Measurements from ENCODE around the gene USP25. TPM values are rescaled to one million over a fixed set of nuclear protein-coding genes. Genes with fewer than 3 reads are reported as not detected.

Gene USP25
- total RNA-seq, 3 donors from 2014 or later: 28.3 to 31.1 (median 28.4) TPM

DNA sequence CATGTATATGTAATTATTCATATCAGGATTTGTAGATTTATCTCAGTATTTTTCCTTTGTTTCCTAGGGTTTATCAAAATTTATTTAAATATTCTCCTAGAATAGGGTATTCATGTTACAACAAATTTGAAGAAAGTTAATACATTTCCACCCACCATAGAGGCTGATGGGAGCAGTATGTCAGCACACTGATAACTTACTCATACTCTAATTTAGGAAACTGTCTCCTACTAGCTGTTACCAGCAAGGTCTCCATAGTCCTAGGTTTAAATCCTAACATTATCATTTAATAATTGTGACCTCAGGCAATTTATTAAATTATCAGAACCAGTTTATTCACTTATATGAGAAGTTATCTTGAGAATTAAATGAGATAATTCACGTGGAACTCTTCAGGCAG, 127.0 kb downstream of the USP25 start:
- no peak for ATAC-seq
- no peaks in the 10 kb centered on the region for H3K9me3 Mint-ChIP-seq
- peaks cover 15% of the 10 kb centered on the region for H3K4me1 Mint-ChIP-seq (ENCODE audit: low read depth)
- no peak overlapping the region for H3K4me3 Mint-ChIP-seq
- H3K27me3 Mint-ChIP-seq (ENCODE audit: low read depth): no peaks in the 10 kb centered on the region
- no peak for DNase-seq
- peaks cover 22% of the 10 kb centered on the region for H3K36me3 Mint-ChIP-seq (ENCODE audit: insufficient read depth)

DNA sequence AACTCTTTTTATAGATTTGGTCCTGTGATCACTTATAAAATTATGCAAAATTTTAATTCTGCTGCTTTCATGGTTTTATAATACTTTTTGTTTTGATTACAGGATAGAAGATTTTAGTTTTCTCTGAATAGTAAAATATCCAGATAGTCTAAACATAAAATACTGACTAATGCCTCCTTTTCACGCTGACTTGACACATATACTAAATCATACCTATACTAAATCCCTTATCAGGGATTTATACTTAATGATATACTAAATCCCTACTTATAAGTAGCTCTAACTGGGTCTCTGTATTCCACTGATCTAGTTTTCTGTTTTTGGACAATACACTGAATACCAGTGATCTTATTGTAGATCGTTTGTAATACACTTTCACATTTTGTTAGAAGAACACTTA, 128.0 kb downstream of the USP25 start:
- Mint-ChIP-seq H3K4me1 (ENCODE audit: low read depth) (peaks cover 15% of the 10 kb centered on the region), H3K9me3 (no peaks in the 10 kb centered on the region), H3K4me3 (no peak overlapping the region), H3K36me3 (ENCODE audit: insufficient read depth) (peaks cover 22% of the 10 kb centered on the region), H3K27me3 (ENCODE audit: low read depth) (no peaks in the 10 kb centered on the region)
- no peak for DNase-seq
- ATAC-seq: no peak

DNA sequence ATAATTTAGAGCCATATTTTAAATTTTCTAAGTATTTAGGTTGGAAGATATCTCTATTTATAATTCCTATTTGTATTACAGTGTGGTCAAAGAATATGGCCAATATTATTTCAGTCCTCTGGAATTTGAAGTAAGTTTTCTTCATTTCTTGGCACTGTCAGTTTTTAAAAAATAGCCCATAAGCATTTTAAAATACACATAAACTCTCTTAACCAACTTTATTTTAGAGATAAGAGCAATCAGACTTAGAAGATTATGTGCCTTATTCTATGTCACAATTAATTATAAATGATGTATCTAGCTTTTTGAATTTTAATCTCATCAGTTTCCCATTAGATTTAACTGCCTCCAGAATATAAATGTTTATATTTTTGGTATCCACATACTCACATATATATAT, 130.8 kb downstream of the USP25 start:
- H3K36me3 Mint-ChIP-seq (ENCODE audit: insufficient read depth): peaks cover 12% of the 10 kb centered on the region
- no peak for DNase-seq
- H3K27me3 Mint-ChIP-seq (ENCODE audit: low read depth): no peaks in the 10 kb centered on the region
- H3K4me1 Mint-ChIP-seq (ENCODE audit: low read depth): peaks cover 12% of the 10 kb centered on the region
- no peaks in the 10 kb centered on the region for H3K9me3 Mint-ChIP-seq
- no peak for ATAC-seq
- no peak overlapping the region for H3K4me3 Mint-ChIP-seq

- H3K4me3 Mint-ChIP-seq: no peak overlapping the region
- H3K27me3 Mint-ChIP-seq (ENCODE audit: low read depth): no peaks in the 10 kb centered on the region
- peaks cover 29% of the 10 kb centered on the region for H3K36me3 Mint-ChIP-seq (ENCODE audit: insufficient read depth)
- no peak for DNase-seq
- ATAC-seq: no peak
- H3K4me1 Mint-ChIP-seq (ENCODE audit: low read depth): no peaks in the 10 kb centered on the region
- H3K9me3 Mint-ChIP-seq: no peaks in the 10 kb centered on the region
These were observed 139.2 kb downstream of the USP25 start for GRCh38 chr21:15868940-15869339.

GRCh38 chr21:15870819-15871218, 141.0 kb downstream of the USP25 start:
- Mint-ChIP-seq H3K9me3 (no peaks in the 10 kb centered on the region), H3K27me3 (ENCODE audit: low read depth) (no peaks in the 10 kb centered on the region), H3K4me1 (ENCODE audit: low read depth) (no peaks in the 10 kb centered on the region), H3K4me3 (no peak overlapping the region), H3K36me3 (ENCODE audit: insufficient read depth) (peaks cover 37% of the 10 kb centered on the region)
- no peak for ATAC-seq
- no peak for DNase-seq

DNA sequence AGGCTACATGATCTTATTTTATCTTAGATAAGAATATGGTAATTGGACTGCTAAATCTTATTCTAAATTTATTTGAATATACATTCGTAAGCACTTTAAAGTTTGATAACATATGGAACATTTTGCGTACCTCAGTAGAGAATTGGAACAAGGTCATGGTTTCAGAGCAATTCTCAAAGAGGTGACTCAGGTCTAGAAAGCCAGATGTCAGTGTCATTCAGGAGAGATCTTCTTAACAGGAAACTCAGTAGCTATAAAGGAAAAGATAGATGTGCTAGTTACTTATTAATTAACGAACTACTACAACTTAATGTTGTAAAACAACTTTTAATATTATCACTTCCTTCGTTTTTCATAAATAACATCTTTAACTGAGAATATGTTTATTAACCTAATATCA, 142.5 kb downstream of the USP25 start:
- no peak for ATAC-seq
- H3K4me1 Mint-ChIP-seq (ENCODE audit: low read depth): no peaks in the 10 kb centered on the region
- no peaks in the 10 kb centered on the region for H3K27me3 Mint-ChIP-seq (ENCODE audit: low read depth)
- no peak overlapping the region for H3K4me3 Mint-ChIP-seq
- peaks cover 40% of the 10 kb centered on the region for H3K36me3 Mint-ChIP-seq (ENCODE audit: insufficient read depth)
- H3K9me3 Mint-ChIP-seq: no peaks in the 10 kb centered on the region
- DNase-seq: no peak

GRCh38 chr21:15874615-15875014, 144.8 kb downstream of the USP25 start:
- H3K27me3 Mint-ChIP-seq (ENCODE audit: low read depth): no peaks in the 10 kb centered on the region
- DNase-seq: no peak
- peaks cover 36% of the 10 kb centered on the region for H3K36me3 Mint-ChIP-seq (ENCODE audit: insufficient read depth)
- no peaks in the 10 kb centered on the region for H3K9me3 Mint-ChIP-seq
- H3K4me3 Mint-ChIP-seq: no peak overlapping the region
- ATAC-seq: no peak
- no peaks in the 10 kb centered on the region for H3K4me1 Mint-ChIP-seq (ENCODE audit: low read depth)

GRCh38 chr21:15875286-15875685, 145.5 kb downstream of the USP25 start:
- no peak overlapping the region for H3K4me3 Mint-ChIP-seq
- H3K27me3 Mint-ChIP-seq (ENCODE audit: low read depth): no peaks in the 10 kb centered on the region
- ATAC-seq (no peak), DNase-seq (no peak)
- peaks cover 38% of the 10 kb centered on the region for H3K36me3 Mint-ChIP-seq (ENCODE audit: insufficient read depth)
- no peaks in the 10 kb centered on the region for H3K4me1 Mint-ChIP-seq (ENCODE audit: low read depth)
- no peaks in the 10 kb centered on the region for H3K9me3 Mint-ChIP-seq

GRCh38 chr21:15893902-15894301, 164.1 kb downstream of the USP25 start:
- ATAC-seq: no peak
- H3K36me3 Mint-ChIP-seq (ENCODE audit: insufficient read depth): no peaks in the 10 kb centered on the region
- no peaks in the 10 kb centered on the region for H3K4me1 Mint-ChIP-seq (ENCODE audit: low read depth)
- no peaks in the 10 kb centered on the region for H3K9me3 Mint-ChIP-seq
- H3K27me3 Mint-ChIP-seq (ENCODE audit: low read depth): peaks cover 2% of the 10 kb centered on the region
- H3K4me3 Mint-ChIP-seq: no peak overlapping the region
- DNase-seq: no peak

DNA sequence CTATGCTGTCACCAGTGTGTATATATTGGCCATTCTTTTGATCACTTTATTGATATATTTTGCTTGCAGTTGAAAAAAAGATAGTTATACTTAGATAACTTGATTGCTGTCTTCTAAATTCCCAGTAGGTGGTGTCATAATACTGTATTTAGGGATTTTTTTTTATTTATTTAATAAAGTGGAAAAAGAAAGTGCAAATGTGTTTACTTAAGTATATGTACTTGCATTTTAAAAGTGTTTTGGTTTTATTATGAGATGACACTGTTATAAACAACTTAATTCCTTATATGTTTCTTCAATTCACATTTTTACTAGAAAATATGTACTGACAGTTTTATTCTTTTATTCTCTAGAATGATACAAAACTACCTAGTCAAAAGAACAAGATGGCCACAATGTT, 164.8 kb downstream of the USP25 start:
- H3K4me3 Mint-ChIP-seq: no peak overlapping the region
- H3K4me1 Mint-ChIP-seq (ENCODE audit: low read depth): no peaks in the 10 kb centered on the region
- ATAC-seq (no peak), DNase-seq (no peak)
- H3K36me3 Mint-ChIP-seq (ENCODE audit: insufficient read depth): no peaks in the 10 kb centered on the region
- peaks cover 2% of the 10 kb centered on the region for H3K27me3 Mint-ChIP-seq (ENCODE audit: low read depth)
- peaks cover 6% of the 10 kb centered on the region for H3K9me3 Mint-ChIP-seq

DNA sequence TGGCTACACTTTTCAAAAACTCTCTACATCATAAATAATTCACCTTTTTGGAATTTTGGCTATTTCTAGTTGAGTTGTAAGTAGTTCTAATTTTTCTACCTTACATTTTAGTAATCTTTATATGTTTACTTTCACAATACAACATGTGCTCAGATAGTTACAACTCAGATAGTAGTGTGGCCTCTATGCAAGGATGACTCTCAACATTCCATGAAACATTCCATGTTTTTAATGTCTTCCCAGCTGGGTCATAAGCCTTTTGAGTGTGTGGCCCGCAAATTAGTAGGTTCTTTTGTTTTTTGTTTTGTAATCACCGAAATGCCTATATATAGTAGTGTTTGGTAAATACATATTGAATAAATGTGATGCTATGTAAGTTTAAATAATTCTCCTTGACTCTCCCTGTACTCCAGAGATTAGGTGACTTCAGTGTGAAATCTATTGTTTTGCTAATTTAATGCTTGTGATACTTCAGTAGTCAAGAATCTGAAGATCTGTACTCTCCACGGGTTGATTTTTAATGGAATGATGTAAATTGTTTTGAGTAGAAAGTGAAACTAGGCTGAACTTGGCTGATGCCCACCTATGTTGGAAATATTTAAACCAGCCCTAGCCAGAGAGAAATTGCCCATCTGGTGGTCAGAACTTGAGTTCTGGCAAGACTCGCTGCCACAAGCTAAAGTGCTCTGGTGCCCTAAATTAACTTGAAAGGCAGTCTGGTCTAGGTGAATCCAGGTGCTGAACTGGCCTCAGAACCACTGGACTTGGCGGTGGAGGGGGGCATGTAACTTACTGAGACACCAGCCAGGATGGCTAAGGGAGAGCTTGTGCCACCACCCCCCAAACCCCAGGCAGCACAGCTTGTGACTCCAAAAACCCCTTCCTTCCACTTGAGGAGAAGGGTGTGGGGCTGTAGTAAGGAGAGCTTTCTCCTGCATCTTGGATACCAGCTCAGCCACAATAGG, 165.6 kb downstream of the USP25 start:
- DNase-seq: no peak
- Mint-ChIP-seq H3K4me3 (no peak overlapping the region), H3K9me3 (peaks cover 14% of the 10 kb centered on the region), H3K27me3 (ENCODE audit: low read depth) (peaks cover 2% of the 10 kb centered on the region), H3K4me1 (ENCODE audit: low read depth) (no peaks in the 10 kb centered on the region), H3K36me3 (ENCODE audit: insufficient read depth) (no peaks in the 10 kb centered on the region)
- ATAC-seq: no peak

GRCh38 chr21:15896501-15896900, 166.7 kb downstream of the USP25 start:
- no peak for ATAC-seq
- Mint-ChIP-seq H3K4me1 (ENCODE audit: low read depth) (no peaks in the 10 kb centered on the region), H3K9me3 (peaks cover 25% of the 10 kb centered on the region), H3K36me3 (ENCODE audit: insufficient read depth) (no peaks in the 10 kb centered on the region), H3K4me3 (no peak overlapping the region), H3K27me3 (ENCODE audit: low read depth) (peaks cover 2% of the 10 kb centered on the region)
- DNase-seq: no peak

GRCh38 chr21:15904389-15904788, 174.6 kb downstream of the USP25 start:
- H3K27me3 Mint-ChIP-seq (ENCODE audit: low read depth): no peaks in the 10 kb centered on the region
- H3K9me3 Mint-ChIP-seq: peaks cover 51% of the 10 kb centered on the region
- ATAC-seq (no peak), DNase-seq (no peak)
- H3K4me1 Mint-ChIP-seq (ENCODE audit: low read depth): no peaks in the 10 kb centered on the region
- H3K4me3 Mint-ChIP-seq: no peak overlapping the region
- H3K36me3 Mint-ChIP-seq (ENCODE audit: insufficient read depth): no peaks in the 10 kb centered on the region

GRCh38 chr21:15908187-15908586, 178.4 kb downstream of the USP25 start:
- Mint-ChIP-seq H3K27me3 (ENCODE audit: low read depth) (no peaks in the 10 kb centered on the region), H3K36me3 (ENCODE audit: insufficient read depth) (no peaks in the 10 kb centered on the region), H3K9me3 (peaks cover 19% of the 10 kb centered on the region), H3K4me3 (no peak overlapping the region), H3K4me1 (ENCODE audit: low read depth) (no peaks in the 10 kb centered on the region)
- ATAC-seq (no peak), DNase-seq (no peak)

DNA sequence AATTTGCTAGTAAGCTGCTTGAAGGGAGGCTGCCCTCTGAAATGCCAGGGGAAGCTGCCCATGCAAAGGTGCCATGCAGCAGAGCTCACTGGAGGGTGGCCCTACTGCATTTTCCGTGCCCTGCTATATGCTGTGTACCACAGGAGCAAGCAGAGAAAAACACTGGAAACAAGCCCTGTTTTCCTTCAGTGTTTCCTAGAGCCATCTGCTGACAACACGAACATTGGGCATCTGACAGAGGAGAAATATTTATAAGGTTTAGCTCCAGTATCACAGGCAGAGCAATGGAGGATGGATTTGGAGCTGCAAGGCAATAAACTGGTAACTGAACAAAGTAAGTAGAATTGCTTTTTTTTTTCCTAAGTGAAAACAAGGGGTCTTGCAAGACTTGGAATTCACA, 198.4 kb downstream of the USP25 start:
- no peak overlapping the region for H3K4me3 Mint-ChIP-seq
- DNase-seq: no peak
- H3K9me3 Mint-ChIP-seq: no peaks in the 10 kb centered on the region
- peaks cover 3% of the 10 kb centered on the region for H3K27me3 Mint-ChIP-seq (ENCODE audit: low read depth)
- ATAC-seq: no peak
- no peaks in the 10 kb centered on the region for H3K36me3 Mint-ChIP-seq (ENCODE audit: insufficient read depth)
- H3K4me1 Mint-ChIP-seq (ENCODE audit: low read depth): no peaks in the 10 kb centered on the region
